Type B pancreatic cell (in vitro differentiated cells): ENCODE measurements around the gene SRPK2. TPM values are rescaled to one million over a fixed set of nuclear protein-coding genes. Genes with fewer than 3 reads are reported as not detected.
A peak's percentile ranks its signal among the peaks of the same experiment; 100 is the strongest.
"Not testable (repeated sequence)": the region's sequence is repeated elsewhere in the genome, so short reads cannot be mapped to it uniquely, and the experiment has no call there.

Experiments
- DNase-seq: peaks from one replicate; pipeline ENCODE4 v3.0.0; 2021; ENCODE audit warnings: mixed read lengths; ENCODE audit not compliant: unreplicated experiment; ENCODE audit errors: extremely low spot score
- H3K27ac Mint-ChIP-seq: 2 replicates; pipeline ENCODE4 v1.8.0; 2021; ENCODE audit warnings: mild to moderate bottlenecking, mixed read lengths
- H3K27me3 Mint-ChIP-seq: 2 replicates; pipeline ENCODE4 v1.8.0; 2021; ENCODE audit warnings: mixed read lengths
- H3K36me3 Mint-ChIP-seq: 2 replicates; pipeline ENCODE4 v1.8.0; 2021; ENCODE audit warnings: mixed read lengths
- H3K4me1 Mint-ChIP-seq: one replicate; pipeline ENCODE4 v1.8.0; 2021; ENCODE audit warnings: mixed read lengths; ENCODE audit not compliant: unreplicated experiment
- H3K4me3 Mint-ChIP-seq: 2 replicates; pipeline ENCODE4 v1.8.0; 2021; ENCODE audit warnings: mild to moderate bottlenecking, mixed read lengths
- H3K9me3 Mint-ChIP-seq: 2 replicates; pipeline ENCODE4 v1.8.0; 2021; ENCODE audit warnings: mixed read lengths
- total RNA-seq: library from RNA; stranded (reverse); gene quantifications from 2 replicates; pipeline ENCODE4 v1.2.1, GENCODE V29; 2021; ENCODE audit warnings: low replicate concordance
- TF ChIP-seq, protein P1 (sequence below): fragments of 200-600 bp; sonication (generic); conservative IDR thresholded peaks from 2 replicates; pipeline ENCODE4 v1.5.0; 2021; ENCODE audit warnings: antibody characterized with exemption, mild to moderate bottlenecking

Gene SRPK2
- total RNA-seq, 1 donor from 2014 or later = 36.0 TPM

DNA sequence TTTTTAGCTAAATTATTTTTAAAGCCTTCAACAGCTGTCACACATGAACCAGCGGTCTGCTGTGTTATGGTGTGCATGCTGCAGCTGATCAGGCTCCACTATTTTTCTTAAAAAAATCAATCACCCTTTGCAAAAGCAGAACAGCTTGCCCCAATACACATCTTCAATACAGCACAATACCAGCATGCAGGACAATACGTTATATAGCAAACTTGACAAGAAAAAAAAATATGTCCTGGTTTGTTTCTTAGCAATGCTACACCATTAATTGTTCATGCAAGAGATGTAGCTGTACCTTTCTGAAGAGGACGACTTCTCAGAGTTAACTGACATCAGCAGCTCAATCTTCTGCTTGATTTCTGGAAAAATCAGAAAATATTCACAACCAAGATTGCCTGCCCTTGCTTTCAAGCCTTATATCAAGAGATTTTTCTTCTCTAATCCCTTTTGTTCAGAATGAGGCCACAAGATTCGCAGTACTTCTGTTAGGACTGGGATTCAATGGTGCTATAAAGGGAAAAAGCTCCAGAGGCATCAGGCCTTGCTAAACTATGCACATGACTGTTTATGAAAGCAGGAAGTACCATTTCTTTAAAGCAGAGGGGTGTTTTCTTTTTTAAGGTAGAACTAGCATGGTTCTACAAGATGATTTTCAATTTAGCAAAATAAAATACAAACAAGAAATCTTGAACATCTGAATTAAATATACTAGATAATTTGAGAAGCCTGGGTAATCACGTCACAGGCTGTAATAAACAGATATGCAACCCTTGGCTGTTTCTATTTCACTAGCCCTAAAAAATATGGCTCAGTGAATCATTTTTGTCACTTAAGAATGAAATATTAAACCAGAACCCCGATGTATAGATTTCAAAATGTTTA is 120.0 kb downstream of the SRPK2 start:
- Mint-ChIP-seq H3K36me3 (no peaks in the 10 kb centered on the region), H3K27ac (peak overlapping the region; percentile 42), H3K27me3 (no peaks in the 10 kb centered on the region), H3K4me1 (peaks cover 19% of the 10 kb centered on the region), H3K4me3 (peak overlapping the region; percentile 66), H3K9me3 (no peaks in the 10 kb centered on the region)
- TF ChIP-seq, protein P1, sequence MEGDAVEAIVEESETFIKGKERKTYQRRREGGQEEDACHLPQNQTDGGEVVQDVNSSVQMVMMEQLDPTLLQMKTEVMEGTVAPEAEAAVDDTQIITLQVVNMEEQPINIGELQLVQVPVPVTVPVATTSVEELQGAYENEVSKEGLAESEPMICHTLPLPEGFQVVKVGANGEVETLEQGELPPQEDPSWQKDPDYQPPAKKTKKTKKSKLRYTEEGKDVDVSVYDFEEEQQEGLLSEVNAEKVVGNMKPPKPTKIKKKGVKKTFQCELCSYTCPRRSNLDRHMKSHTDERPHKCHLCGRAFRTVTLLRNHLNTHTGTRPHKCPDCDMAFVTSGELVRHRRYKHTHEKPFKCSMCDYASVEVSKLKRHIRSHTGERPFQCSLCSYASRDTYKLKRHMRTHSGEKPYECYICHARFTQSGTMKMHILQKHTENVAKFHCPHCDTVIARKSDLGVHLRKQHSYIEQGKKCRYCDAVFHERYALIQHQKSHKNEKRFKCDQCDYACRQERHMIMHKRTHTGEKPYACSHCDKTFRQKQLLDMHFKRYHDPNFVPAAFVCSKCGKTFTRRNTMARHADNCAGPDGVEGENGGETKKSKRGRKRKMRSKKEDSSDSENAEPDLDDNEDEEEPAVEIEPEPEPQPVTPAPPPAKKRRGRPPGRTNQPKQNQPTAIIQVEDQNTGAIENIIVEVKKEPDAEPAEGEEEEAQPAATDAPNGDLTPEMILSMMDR = no peak
- no peak for DNase-seq

DNA sequence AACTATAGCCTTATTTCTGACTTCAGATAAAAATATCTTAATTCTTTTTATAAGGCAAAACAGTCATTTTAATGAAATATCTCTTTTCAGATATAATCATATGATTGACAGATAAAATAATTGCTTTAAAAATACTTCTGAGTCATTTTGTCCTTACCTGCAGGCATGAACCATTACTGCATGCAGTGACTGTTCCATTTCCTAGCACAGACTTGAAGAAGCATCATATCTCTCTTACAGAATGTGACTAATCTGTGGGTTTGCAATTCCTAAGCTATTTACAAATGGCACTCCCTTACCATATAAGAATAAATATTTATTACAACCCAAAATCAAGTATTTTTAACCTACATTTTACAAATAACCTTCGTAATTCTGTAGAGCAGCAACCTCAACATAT is 120.7 kb downstream of the SRPK2 start:
- no peak for DNase-seq
- peaks cover 19% of the 10 kb centered on the region for H3K4me1 Mint-ChIP-seq
- no peaks in the 10 kb centered on the region for H3K9me3 Mint-ChIP-seq
- peak overlapping the region; percentile 66 for H3K4me3 Mint-ChIP-seq
- no peaks in the 10 kb centered on the region for H3K36me3 Mint-ChIP-seq
- no peaks in the 10 kb centered on the region for H3K27me3 Mint-ChIP-seq
- H3K27ac Mint-ChIP-seq = peak overlapping the region; percentile 42
- TF ChIP-seq, protein P1 = peak; percentile 58

DNA sequence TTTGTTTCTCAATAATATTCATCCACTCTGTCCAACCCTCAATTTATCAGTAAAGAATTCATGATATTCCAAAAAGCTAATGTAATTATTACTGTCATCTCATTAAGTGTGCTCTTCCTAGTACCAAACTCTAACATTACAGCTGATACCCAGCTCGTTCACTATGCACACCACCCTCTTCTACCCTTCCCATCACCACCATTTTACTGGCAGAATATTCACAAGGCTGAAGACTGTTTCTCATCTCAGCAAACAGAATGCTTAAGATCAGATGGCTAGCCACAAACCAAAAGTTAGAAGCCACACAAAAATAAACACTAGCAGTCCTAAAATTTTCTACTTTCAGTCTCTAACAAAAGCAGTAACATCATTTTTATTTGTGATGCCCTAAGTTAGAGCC is 121.5 kb downstream of the SRPK2 start:
- Mint-ChIP-seq H3K4me3 (peak overlapping the region; percentile 48), H3K9me3 (no peaks in the 10 kb centered on the region), H3K27ac (no peak overlapping the region), H3K4me1 (peaks cover 19% of the 10 kb centered on the region), H3K36me3 (no peaks in the 10 kb centered on the region), H3K27me3 (no peaks in the 10 kb centered on the region)
- TF ChIP-seq, protein P1 = no peak
- no peak for DNase-seq

DNA sequence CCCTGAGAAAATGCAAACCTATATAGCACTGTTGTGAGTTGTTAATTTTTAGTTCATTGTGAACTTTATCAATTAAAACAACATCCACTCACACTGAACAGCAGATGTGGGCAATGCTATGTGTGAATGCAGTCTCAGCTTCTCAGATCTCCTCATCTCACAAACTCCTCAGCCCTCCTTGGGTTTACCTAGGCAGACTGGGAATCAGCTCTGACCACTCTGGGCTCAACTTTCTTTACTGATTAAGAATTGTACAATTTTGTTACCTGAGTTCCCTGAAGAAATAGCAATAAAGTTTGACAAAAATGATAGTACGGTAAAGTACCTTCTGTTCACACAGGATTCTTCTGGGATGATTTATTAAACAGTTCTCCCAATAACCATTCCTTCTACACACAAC is 124.0 kb downstream of the SRPK2 start:
- Mint-ChIP-seq H3K4me3 (no peak overlapping the region), H3K36me3 (no peaks in the 10 kb centered on the region), H3K4me1 (peaks cover 24% of the 10 kb centered on the region), H3K27me3 (no peaks in the 10 kb centered on the region), H3K9me3 (no peaks in the 10 kb centered on the region), H3K27ac (no peak overlapping the region)
- TF ChIP-seq, protein P1 = no peak
- no peak for DNase-seq

DNA sequence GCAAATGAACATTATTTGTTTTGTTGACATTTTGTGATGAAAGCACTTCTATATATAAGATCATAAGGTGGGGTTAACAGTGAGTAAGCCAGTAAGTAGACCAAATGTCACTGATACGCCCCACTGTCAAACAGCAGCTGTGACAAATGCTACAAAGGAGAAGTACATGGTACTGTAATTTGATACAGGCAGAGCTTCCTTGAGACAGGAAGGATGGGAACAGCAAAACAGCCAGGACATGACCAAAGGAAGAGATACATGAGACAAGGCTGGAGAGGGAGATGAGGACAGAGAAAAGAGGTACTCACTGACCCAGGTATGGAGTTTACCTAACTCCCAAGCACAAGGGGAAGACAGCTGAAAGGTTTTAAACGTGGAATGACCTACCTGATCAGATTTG is 127.0 kb downstream of the SRPK2 start:
- TF ChIP-seq, protein P1 = no peak
- peak overlapping the region; percentile 29 for H3K27ac Mint-ChIP-seq

DNA sequence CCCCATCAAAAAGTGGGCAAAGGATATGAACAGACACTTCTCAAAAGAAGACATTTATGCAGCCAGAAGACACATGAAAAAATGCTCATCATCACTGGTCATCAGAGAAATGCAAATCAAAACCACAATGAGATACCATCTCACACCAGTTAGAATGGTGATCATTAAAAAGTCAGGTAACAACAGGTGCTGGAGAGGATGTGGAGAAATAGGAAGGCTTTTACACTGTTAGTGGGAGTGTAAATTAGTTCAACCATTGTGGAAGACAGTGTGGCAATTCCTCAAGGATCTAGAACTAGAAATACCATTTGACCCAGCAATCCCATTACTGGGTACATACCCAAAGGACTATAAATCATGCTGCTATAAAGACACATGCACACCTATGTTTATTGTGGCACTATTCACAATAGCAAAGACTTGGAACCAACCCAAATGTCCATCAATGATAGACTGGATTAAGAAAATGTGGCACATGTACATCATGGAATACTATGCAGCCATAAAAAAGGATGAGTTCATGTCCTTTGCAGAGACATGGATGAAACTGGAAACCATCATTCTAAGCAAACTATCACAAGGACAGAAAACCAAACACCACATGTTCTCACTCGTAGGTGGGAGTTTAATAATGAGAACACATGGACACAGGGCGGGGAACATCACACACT is 128.4 kb downstream of the SRPK2 start:
- H3K4me3 Mint-ChIP-seq, H3K27ac Mint-ChIP-seq: not testable (repeated sequence)
- H3K4me1 Mint-ChIP-seq = peaks cover 24% of the 10 kb centered on the region

More for the DNA sequence above, 127.0 kb downstream of the SRPK2 start:
- H3K9me3 Mint-ChIP-seq = no peaks in the 10 kb centered on the region
- peaks cover 24% of the 10 kb centered on the region for H3K4me1 Mint-ChIP-seq
- DNase-seq = no peak
- H3K36me3 Mint-ChIP-seq = no peaks in the 10 kb centered on the region
- no peaks in the 10 kb centered on the region for H3K27me3 Mint-ChIP-seq
- H3K4me3 Mint-ChIP-seq = no peak overlapping the region

DNA sequence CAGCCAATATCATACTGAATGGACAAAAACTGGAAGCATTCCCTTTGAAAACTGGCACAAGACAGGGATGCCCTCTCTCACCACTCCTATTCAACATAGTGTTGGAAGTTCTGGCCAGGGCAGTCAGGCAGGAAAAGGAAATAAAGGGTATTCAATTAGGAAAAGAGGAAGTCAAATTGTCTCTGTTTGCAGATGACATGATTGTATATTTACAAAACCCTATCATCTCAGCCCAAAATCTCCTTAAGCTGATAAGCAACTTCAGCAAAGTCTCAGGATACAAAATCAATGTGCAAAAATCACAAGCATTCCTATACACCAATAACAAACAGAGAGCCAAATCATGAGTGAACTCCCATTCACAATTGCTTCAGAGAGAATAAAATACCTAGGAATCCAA is 129.8 kb downstream of the SRPK2 start:
- peaks cover 24% of the 10 kb centered on the region for H3K4me1 Mint-ChIP-seq
- not testable (repeated sequence) for H3K9me3 Mint-ChIP-seq, H3K27me3 Mint-ChIP-seq, H3K36me3 Mint-ChIP-seq, H3K27ac Mint-ChIP-seq, H3K4me3 Mint-ChIP-seq, DNase-seq

More for the DNA sequence above, 128.4 kb downstream of the SRPK2 start:
- not testable (repeated sequence) for DNase-seq, H3K9me3 Mint-ChIP-seq, H3K36me3 Mint-ChIP-seq, H3K27me3 Mint-ChIP-seq
